HCT116 (cell line): ENCODE results near the gene TYW3. TPM values are rescaled to one million over a fixed set of nuclear protein-coding genes. Genes with fewer than 3 reads are reported as not detected.

Source experiments
- ATAC-seq: fragments of 200-7000 bp; cut with Tn5 transposase; 2 replicates; pipeline ENCODE4 v1.9.1; 2020; ENCODE audit warnings: mild to moderate bottlenecking, moderate library complexity
- BruUV-seq: library from RNA; stranded (reverse); fragments of 400-500 nt; replicated peaks from 2 replicates; lab custom pipeline; 2021; lab: Mats Ljungman, UMichigan
- CTCF ChIA-PET: fragments of 300-600 bp; sonication (Branson Sonifier 250); formaldehyde crosslinking; loops from one replicate; lab custom pipeline; 2021; ENCODE audit warnings: antibody characterized with exemption; lab: Charles Lee
- POLR2A ChIA-PET: fragments of 300-600, 350-600 bp; sonication (Branson Sonifier 250); formaldehyde crosslinking; loops from one replicate; lab custom pipeline; 2021; ENCODE audit warnings: antibody characterized with exemption; lab: Charles Lee
- RAD21 ChIA-PET, 2 experiments: fragments of 300-600 bp; sonication (Branson Sonifier 250); formaldehyde crosslinking; loops; one replicate each; lab custom pipeline; 2023; ENCODE audit warnings: low total read pairs in 2 of 2; ENCODE audit not compliant: uncharacterized antibody in 2 of 2, unreplicated experiment in 2 of 2, low non-redundant PET in 1 of 2; lab: Charles Lee
- DNase-seq: peaks from one replicate; pipeline ENCODE4 v3.0.0-alpha.2; 2010; ENCODE audit warnings: low read depth, low spot score
- H2AFZ ChIP-seq: fragments of 200-600 bp; shearing (Covaris generic), sonication (generic); 2 replicates; pipeline ENCODE4 v1.6.1; 2017; ENCODE audit warnings: low read depth, mixed run types, mixed read lengths, antibody characterized with exemption, low read length; ENCODE audit not compliant: poor library complexity, severe bottlenecking
- H3K27ac ChIP-seq: 2 replicates; pipeline ENCODE4 v1.5.1; 2012; ENCODE audit warnings: low read depth, low read length
- H3K27me3 ChIP-seq: fragments of 200-600 bp; sonication (generic); 2 replicates; pipeline ENCODE4 v1.6.1; 2016; ENCODE audit warnings: mixed run types, low read length, mixed read lengths; ENCODE audit not compliant: insufficient read depth
- H3K36me3 ChIP-seq, 2 experiments: fragments of 200-500 bp in 1 of 2; fragments of 200-600 bp in 1 of 2; sonication (Bioruptor generic) in 1 of 2; sonication (generic) in 1 of 2; 2 replicates each; pipeline versions ENCODE4 v1.5.1 to v1.6.1; 2014 to 2016; ENCODE audit warnings: low read length in 2 of 2, inconsistent platforms in 1 of 2, mixed read lengths in 1 of 2, mixed run types in 1 of 2; ENCODE audit not compliant: insufficient read depth in 2 of 2, control insufficient read depth in 1 of 2
- H3K4me1 ChIP-seq, 2 experiments: fragments of 200-600 bp in 1 of 2; sonication (generic) in 1 of 2; 2 replicates each; pipeline versions ENCODE4 v1.5.1 to v1.6.1; 2012 to 2017; ENCODE audit warnings: low read length in 2 of 2, inconsistent platforms in 1 of 2, mild to moderate bottlenecking in 1 of 2, mixed read lengths in 1 of 2, mixed run types in 1 of 2, moderate library complexity in 1 of 2; ENCODE audit not compliant: insufficient read depth in 2 of 2, control insufficient read depth in 1 of 2
- H3K4me2 ChIP-seq: fragments of 200-600 bp; sonication (generic); 2 replicates; pipeline ENCODE4 v1.6.1; 2017; ENCODE audit warnings: mixed run types, low read length, mixed read lengths
- H3K4me3 ChIP-seq, 2 experiments: fragments of 200-600 bp in 1 of 2; sonication (generic) in 1 of 2; replicated peaks in 1 of 2; 2 replicates each; pipeline ENCODE4 v1.5.1; 2011 to 2016; ENCODE audit warnings: low read length in 2 of 2, control low read depth in 1 of 2, low read depth in 1 of 2, mild to moderate bottlenecking in 1 of 2, mixed read lengths in 1 of 2, mixed run types in 1 of 2
- H3K79me2 ChIP-seq: fragments of 200-600 bp; sonication (generic); 2 replicates; pipeline ENCODE4 v1.6.1; 2017; ENCODE audit warnings: mild to moderate bottlenecking, mixed run types, low read length, moderate library complexity, mixed read lengths; ENCODE audit not compliant: insufficient read depth
- H3K9ac ChIP-seq: fragments of 200-600 bp; sonication (generic); 2 replicates; pipeline ENCODE4 v1.6.1; 2016; ENCODE audit warnings: low read length, mixed read lengths
- H3K9me2 ChIP-seq: fragments of 200-600 bp; sonication (generic), shearing (Covaris generic); 2 replicates; pipeline ENCODE4 v1.6.1; 2017; ENCODE audit warnings: mixed run types, mild to moderate bottlenecking, moderate library complexity; ENCODE audit not compliant: insufficient read depth
- H3K9me3 ChIP-seq, 2 experiments: fragments of 200-500 bp in 1 of 2; fragments of 200-600 bp in 1 of 2; sonication (Bioruptor generic) in 1 of 2; sonication (generic) in 1 of 2; 2 replicates each; pipeline ENCODE4 v1.6.1; 2014 to 2017; ENCODE audit warnings: low read length in 2 of 2, mixed read lengths in 2 of 2, inconsistent platforms in 1 of 2, low read depth in 1 of 2, mild to moderate bottlenecking in 1 of 2, mixed run types in 1 of 2, moderate library complexity in 1 of 2; ENCODE audit not compliant: control insufficient read depth in 1 of 2, insufficient read depth in 1 of 2
- H4K20me1 ChIP-seq: fragments of 200-600 bp; sonication (generic), shearing (Covaris generic); 2 replicates; pipeline ENCODE4 v1.6.1; 2017; ENCODE audit warnings: mixed run types, mild to moderate bottlenecking, moderate library complexity; ENCODE audit not compliant: insufficient read depth
- ATF3 ChIP-seq: IDR thresholded peaks from 2 replicates; pipeline ENCODE4 v1.6.1; 2012
- CBX3 ChIP-seq: IDR thresholded peaks from 2 replicates; pipeline ENCODE4 v1.6.1; 2012; ENCODE audit warnings: low read depth
- CEBPB ChIP-seq: IDR thresholded peaks from 2 replicates; pipeline ENCODE4 v1.6.1; 2012; ENCODE audit warnings: low read depth
- CTCF ChIP-seq, 3 experiments: fragments of 200-600 bp in 1 of 3; sonication (generic) in 1 of 3; IDR thresholded peaks in 2 of 3; conservative IDR thresholded peaks in 1 of 3; 2 replicates each; pipeline ENCODE4 v1.5.1; 2012 to 2017; ENCODE audit warnings: low read depth in 2 of 3, low read length in 2 of 3, antibody characterized with exemption in 1 of 3, borderline replicate concordance in 1 of 3, control low read depth in 1 of 3, mild to moderate bottlenecking in 1 of 3, mixed read lengths in 1 of 3, mixed run types in 1 of 3, moderate library complexity in 1 of 3; ENCODE audit not compliant: insufficient read depth in 1 of 3
- EGR1 ChIP-seq: IDR thresholded peaks from 2 replicates; pipeline ENCODE4 v1.6.1; 2012; ENCODE audit warnings: low read depth
- EZH2 ChIP-seq: fragments of 200-600 bp; sonication (generic); IDR thresholded peaks from 2 replicates; pipeline ENCODE4 v1.6.1; 2017; ENCODE audit warnings: antibody characterized with exemption, mixed run types
- EZH2phosphoT487 ChIP-seq: fragments of 200-600 bp; IDR thresholded peaks from 2 replicates; pipeline ENCODE4 v1.6.1; 2018; ENCODE audit warnings: antibody characterized with exemption, borderline replicate concordance
- FOSL1 ChIP-seq: IDR thresholded peaks from 2 replicates; pipeline ENCODE4 v1.6.1; 2012; ENCODE audit warnings: low read depth
- JUND ChIP-seq: IDR thresholded peaks from 2 replicates; pipeline ENCODE4 v1.6.1; 2012
- MAX ChIP-seq: IDR thresholded peaks from 2 replicates; pipeline ENCODE4 v1.6.1; 2012
- POLR2A ChIP-seq: IDR thresholded peaks from 2 replicates; pipeline ENCODE4 v1.7.0; 2011; ENCODE audit warnings: borderline replicate concordance; ENCODE audit not compliant: insufficient read depth, insufficient read length; ENCODE audit errors: extremely low read depth
- POLR2AphosphoS5 ChIP-seq: IDR thresholded peaks from 2 replicates; pipeline ENCODE4 v1.6.1; 2011; ENCODE audit warnings: mild to moderate bottlenecking, low read depth, low read length, moderate library complexity
- RAD21 ChIP-seq: IDR thresholded peaks from 2 replicates; pipeline ENCODE4 v1.6.1; 2012; ENCODE audit warnings: low read depth, mild to moderate bottlenecking
- SIN3A ChIP-seq: IDR thresholded peaks from 2 replicates; pipeline ENCODE4 v1.6.1; 2012; ENCODE audit warnings: low read depth
- SP1 ChIP-seq: IDR thresholded peaks from 2 replicates; pipeline ENCODE4 v1.6.1; 2012; ENCODE audit warnings: low read depth
- TCF7L2 ChIP-seq: IDR thresholded peaks from 2 replicates; pipeline ENCODE4 v1.7.0; 2011; ENCODE audit warnings: borderline replicate concordance, inconsistent platforms; ENCODE audit not compliant: insufficient read depth, insufficient read length; ENCODE audit errors: extremely low read depth
- ZFX ChIP-seq: fragments of 450-650 bp; IDR thresholded peaks from 2 replicates; pipeline ENCODE4 v1.6.1; 2017
- ZNF274 ChIP-seq: fragments of 200-500 bp; sonication (Bioruptor generic); IDR thresholded peaks from 2 replicates; pipeline ENCODE4 v1.6.1; 2014; ENCODE audit warnings: mild to moderate bottlenecking, low read depth, low read length, inconsistent platforms
- intact Hi-C: fragments of 100-400 bp; cut with micrococcal nuclease; formaldehyde crosslinking; loops from 2 replicates; pipeline ENCODE4 v1.10.0; 2022
- total RNA-seq: library from RNA; stranded (reverse); gene quantifications from one replicate; pipeline ENCODE4 v1.2.1, GENCODE V29; 2021; ENCODE audit not compliant: unreplicated experiment

The TYW3 gene
- total RNA-seq, 1 experiment from 2014 or later = 31.8 TPM

- no TSS peak for BruUV-seq
- H3K9me3 ChIP-seq = no peaks in the 10 kb centered on the region
- H3K36me3 ChIP-seq = no peaks in the 10 kb centered on the region
- no peaks in the 10 kb centered on the region for H3K9me2 ChIP-seq
- CTCF ChIA-PET = interaction anchor here (0.9 kb wide), 1 partner anchor 10 kb away, joined by 3 read pairs; no protein-coding TSS in a partner anchor
- POLR2A ChIA-PET = no interaction called here
- H3K27ac ChIP-seq = no peak overlapping the region
- no peak for DNase-seq
- RAD21 ChIA-PET = no interaction called here
- TF ChIP-seq SIN3A (no peak), CTCF (IDR thresholded peaks at IDR 0.05 in 2 of 3, conservative IDR thresholded peaks at IDR 0.05 in 1 of 3; ENCODE audit: borderline replicate concordance in 1 of 3, insufficient read depth in 1 of 3, low read depth in 2 of 3, low read length in 2 of 3) (no peak), JUND (no peak), ATF3 (no peak), EZH2 (no peak), ZFX (no peak)
- TF ChIP-seq, all 23 proteins: peak for 0
- H3K9ac ChIP-seq = no peak overlapping the region
- intact Hi-C loops = no loop called here
- H3K4me2 ChIP-seq = no peak overlapping the region
- ATAC-seq = no peak
- no peak overlapping the region for H3K4me3 ChIP-seq
- no peaks in the 10 kb centered on the region for H3K27me3 ChIP-seq
- H3K4me1 ChIP-seq = no peaks in the 10 kb centered on the region
- no peaks in the 10 kb centered on the region for H4K20me1 ChIP-seq
- H2AFZ ChIP-seq = no peak overlapping the region
- no peaks in the 10 kb centered on the region for H3K79me2 ChIP-seq
These were observed 33.6 kb upstream of the TYW3 start for GRCh38 chr1:74699331-74699730.

- no peak for DNase-seq
- Histone ChIP-seq H3K36me3 (no peaks in the 10 kb centered on the region; a peak in 1 of 4 replicates), H3K27ac (no peak overlapping the region), H3K9me3 (no peaks in the 10 kb centered on the region), H3K4me2 (no peak overlapping the region), H3K4me3 (no peak overlapping the region), H4K20me1 (no peaks in the 10 kb centered on the region), H3K4me1 (no peaks in the 10 kb centered on the region), H3K9ac (no peak overlapping the region), H3K9me2 (no peaks in the 10 kb centered on the region), H3K79me2 (no peaks in the 10 kb centered on the region), H3K27me3 (no peaks in the 10 kb centered on the region), H2AFZ (no peak overlapping the region)
- intact Hi-C loops = no loop called here
- ChIA-PET POLR2A (no interaction called here), CTCF (no interaction called here), RAD21 (no interaction called here)
- no peak for ATAC-seq
- BruUV-seq = no TSS peak
- no peak for TF ChIP-seq RAD21
- TF ChIP-seq SIN3A = no peak
- no peak for TF ChIP-seq MAX
- TF ChIP-seq CBX3 = no peak
- no peak for TF ChIP-seq EZH2phosphoT487
- no peak for TF ChIP-seq ZNF274
- no peak for TF ChIP-seq POLR2AphosphoS5
- TF ChIP-seq FOSL1 = no peak
- no peak for TF ChIP-seq JUND
- TF ChIP-seq TCF7L2 = no peak
- TF ChIP-seq ATF3 = no peak
- TF ChIP-seq POLR2A = no peak
- TF ChIP-seq CEBPB = no peak
- no peak for TF ChIP-seq SP1
- no peak for TF ChIP-seq EGR1
- no peak for TF ChIP-seq ZFX
- no peak for TF ChIP-seq EZH2
These were observed 29.4 kb upstream of the TYW3 start for GRCh38 chr1:74703386-74704182.
